Activated CD4-positive, alpha-beta T cell treated with anti-CD3 and anti-CD28 coated beads for 1 hour (primary cell): ENCODE data around the gene KATNB1.
"Not testable (repeated sequence)": the region's sequence is repeated elsewhere in the genome, so short reads cannot be mapped to it uniquely, and the experiment has no call there.

Source experiments
- DNase-seq: peaks from one replicate; pipeline ENCODE4 v3.0.0-alpha.2; 2020

The KATNB1 gene

DNA sequence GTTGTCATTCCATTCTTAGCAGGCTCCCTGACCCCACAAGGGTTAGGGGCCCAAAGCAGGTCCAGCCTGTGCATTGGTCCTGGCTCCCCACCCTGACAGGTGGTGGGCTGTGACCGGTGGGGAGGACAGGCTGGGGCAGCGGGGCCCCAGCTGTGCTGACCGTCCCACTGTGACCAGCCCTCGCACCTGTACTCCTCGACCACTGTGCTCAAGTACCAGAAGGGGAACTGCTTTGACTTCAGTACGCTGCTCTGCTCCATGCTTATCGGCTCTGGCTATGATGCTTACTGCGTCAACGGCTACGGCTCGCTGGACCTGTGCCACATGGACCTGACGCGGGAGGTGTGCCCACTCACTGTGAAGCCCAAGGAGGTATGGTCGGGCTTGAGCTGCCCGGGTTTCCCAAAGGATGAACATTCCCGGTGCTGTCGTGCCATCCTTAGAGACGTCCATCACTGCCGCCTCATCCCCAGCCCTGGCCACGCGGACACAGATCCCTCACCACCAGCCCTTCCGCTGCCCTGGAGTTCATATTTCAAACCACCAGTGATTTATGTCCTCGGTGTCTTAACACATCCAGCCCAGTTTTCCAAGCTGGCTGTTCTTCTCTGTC lies 33.7 kb upstream of the KATNB1 start:
- no peak for DNase-seq

DNA sequence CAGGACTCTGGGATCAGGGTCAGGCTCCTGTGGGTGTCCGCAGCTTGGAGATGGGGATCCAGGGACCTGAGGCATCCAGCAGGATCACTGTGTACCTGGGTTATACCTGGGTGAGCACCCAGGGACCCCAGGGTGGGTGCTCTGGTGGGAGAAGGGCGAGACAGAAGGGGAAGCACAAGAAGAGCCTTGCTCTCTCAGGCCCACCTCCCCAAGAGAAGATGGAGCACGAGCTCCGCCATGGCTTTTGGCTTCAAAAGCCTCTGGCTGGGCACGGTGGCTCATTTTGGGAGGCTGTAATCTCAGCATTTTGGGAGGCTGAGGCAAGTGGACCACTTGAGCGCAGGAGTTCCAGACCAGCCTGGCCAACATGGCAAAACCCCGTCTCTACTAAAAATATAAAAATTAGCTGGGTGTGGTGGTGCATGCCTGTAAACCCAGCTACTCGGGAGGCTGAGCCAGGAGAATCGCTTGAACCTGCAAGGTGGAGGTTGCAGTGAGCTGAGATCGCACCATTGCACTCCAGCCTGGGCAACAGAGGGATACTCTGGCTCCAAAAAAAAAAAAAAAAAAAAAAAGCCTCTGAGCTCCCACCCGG lies 32.1 kb upstream of the KATNB1 start:
- no peak for DNase-seq

DNA sequence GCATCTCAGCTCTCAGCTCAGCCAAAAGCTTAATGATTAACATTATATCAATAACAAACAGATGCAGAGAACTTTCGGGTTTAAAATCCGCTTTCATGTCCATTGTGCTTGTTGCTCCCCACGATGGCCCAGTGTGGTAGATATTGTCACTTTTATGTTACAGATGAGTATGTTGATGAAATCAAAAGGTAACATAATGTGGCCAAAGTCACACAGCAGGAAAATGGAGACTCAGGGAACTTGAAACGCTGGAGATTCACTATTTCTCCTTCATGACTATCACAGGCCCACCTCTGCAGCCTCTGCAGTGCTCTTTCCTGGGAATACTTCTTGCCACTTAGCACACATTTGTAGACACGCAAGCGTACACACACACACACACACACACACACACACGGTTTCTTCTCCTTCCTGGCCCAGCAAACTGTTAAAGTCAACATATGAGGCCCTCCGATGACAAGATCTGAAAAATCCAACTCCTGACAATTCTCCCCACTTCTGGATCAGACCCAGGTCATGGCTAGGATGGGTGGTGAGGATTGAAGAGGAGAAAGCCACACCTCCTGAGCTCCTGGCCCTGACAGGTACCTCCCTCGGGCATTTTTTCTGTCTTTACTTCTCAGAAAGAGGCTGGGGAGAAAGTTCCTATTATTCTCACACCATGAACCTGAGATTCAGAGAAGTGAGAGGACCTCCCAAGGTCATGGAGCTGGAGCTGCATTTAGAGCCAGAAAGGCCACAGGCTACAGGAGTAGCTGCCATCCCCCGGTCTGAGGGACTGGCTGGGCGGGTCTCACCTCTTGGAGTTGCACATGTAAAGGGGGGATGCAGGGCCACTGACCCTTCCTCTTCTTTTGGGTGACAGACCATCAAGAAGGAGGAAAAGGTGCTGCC lies 31.3 kb upstream of the KATNB1 start:
- DNase-seq, result no peak

DNA sequence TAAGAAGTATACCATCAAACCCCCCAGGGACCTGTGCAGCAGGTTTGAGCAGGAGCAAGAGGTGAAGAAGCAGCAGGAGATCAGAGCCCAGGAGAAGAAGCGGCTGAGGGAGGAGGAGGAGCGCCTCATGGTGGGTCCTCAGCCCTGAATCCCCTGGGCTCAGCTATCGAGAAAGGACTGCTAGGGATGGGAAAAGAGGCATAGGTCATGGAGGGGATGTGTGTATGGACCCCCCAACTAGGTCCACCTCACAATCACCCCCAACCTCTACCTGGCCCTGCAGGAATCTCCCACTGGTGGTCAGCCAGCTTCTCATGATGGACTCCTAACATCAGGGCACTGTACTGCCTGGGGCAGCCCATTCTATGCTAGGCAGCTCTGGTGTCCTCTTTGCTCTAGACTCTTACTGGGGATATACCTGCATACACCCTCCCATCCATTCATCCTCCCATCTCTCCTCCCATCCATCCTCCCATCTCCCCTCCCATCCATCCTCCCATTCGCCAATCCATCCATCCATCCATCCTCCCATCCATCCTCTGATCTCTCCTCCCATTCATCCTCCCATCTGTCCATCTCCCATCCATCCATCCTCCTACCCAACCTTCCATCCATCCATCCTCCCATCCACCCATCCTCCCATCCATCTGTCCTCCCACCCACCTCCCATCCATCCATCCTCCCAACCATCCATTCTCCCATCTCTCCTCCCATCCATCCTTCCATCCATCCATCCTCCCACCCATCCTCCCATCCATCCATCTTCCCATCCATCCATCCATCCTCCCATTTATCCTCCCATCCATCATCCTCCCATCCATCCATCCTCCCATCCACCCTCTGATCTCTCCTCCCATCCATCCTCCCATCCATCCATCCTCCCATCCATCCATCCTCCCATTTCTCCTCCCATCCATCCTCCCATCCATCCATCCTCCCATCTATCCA lies 30.4 kb upstream of the KATNB1 start:
- no peak for DNase-seq

DNA sequence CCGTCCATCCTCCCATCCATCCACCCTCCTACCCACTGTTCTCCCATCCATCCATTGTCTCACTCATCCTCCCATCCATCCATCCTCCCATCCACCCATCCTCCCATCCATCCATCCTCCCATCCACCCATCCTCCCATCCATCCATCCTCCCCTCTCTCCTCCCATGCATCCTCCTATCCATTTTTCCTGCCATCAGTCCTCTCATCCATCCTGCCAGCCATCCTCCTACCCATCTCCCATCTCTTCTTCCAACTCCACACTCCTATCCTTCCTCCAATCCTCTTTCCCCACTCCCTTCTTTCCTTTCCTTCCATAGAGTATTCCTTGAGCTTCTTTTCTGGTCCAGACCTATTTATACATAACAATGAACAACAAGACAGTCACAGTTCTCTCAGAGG lies 28.9 kb upstream of the KATNB1 start:
- no peak for DNase-seq

DNA sequence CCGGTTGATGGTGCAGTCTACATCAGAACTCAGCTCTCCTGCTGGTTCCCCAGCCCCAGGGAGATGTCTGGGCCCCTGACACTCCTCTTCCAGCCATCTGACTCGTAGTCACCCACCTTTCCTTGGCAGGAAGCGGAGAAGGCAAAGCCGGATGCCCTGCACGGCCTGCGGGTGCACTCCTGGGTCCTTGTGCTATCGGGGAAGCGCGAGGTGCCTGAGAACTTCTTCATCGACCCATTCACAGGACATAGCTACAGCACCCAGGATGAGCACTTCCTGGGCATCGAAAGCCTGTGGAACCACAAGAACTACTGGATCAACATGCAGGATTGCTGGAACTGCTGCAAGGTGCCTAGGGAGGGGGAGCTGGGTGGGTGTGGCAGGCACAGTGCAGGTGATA lies 28.2 kb upstream of the KATNB1 start:
- DNase-seq, result no peak

DNA sequence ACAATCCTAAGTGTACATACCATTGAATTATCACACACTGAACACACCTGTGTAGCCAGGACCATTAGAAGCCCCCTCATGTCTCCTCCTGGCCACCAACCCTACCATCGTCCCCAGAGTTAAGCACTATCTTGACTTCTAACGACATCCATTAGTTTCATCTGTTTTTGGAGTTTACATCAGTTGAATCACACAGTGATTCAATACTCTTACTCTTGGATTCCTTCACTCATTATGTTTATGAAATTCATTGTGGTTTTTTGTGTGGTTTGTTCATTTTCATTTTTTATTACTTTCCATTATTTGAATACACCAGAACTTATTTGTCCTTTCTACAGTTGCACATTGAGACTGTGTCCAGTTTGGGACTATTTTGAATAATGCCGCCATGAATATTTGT lies 27.4 kb upstream of the KATNB1 start:
- DNase-seq, result no peak

DNA sequence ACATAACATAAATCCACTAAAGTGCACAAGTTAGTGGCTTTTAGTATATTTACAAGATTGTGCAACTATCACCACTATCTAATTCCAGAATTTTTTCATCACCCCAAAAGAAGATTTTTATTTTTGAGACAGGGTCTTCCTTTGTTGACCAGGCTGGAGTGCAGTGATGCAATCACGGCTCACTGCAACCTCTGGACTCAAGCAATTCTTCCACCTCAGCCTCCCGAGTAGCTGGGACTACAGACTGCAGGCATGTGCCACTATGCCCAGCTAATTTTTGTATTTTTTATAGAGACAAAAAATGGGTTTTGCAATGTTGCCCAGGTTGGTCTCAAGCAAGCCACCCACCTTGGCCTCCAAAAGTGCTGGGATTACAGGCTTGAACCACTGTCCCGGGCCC lies 25.9 kb upstream of the KATNB1 start:
- DNase-seq, result no peak

DNA sequence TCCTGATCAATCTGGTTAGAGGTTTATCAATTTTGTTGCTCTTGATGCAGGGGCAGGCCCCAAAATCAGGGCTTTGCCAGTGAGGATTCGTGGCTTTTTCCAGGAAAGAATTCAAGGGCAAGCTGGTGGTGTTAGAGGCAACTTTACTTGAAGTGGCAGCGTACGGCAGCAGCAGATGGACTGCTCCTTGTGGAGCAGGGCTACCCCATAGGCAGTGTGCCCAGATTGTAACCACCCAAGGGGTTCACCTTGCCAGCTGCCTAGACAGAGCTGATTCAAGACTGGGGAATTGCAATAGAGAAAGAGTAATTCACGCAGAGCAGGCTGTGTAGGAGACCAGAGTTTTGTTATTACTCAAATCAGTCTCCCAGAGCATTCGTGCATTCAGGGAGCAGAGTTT lies 24.2 kb upstream of the KATNB1 start:
- DNase-seq, result no peak

DNA sequence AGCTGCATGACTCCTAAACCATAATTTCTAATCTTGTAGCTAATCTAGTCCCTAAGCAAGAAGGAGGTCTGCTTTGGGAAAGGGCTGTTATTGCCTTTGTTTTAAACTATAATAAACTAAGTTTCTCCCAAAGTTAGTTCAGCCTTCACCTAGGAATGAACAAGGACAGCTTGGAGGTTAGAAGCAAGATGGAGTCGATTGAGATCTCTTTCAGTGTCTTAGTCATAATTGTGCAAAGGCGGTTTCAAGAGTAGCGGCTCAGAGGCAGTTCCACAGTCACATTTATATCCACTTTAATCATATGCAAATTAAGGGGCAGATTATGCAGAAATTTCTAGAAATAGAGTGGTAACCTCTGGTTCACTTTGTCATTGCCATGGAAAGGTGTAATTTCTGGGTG lies 23.6 kb upstream of the KATNB1 start:
- no peak for DNase-seq

DNA sequence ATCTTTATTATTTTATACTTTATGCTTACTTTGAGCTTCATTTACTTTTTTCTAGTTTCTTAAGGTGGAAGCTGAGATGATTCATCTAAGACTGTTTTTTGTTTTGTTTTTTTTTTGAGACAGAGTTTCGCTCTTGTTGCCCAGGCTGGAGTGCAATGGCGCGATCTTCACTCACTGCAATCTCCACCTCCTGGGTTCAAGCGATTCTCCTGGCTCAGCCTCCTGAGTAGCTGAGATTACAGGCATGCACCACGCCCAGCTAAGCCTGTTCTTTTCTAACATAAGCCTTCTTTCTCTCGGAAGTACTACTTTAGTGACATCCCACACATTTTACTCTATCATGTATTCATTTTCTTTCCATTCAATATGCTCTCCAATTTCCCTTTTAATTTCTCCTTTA lies 23.0 kb upstream of the KATNB1 start:
- DNase-seq, result not testable (repeated sequence)

DNA sequence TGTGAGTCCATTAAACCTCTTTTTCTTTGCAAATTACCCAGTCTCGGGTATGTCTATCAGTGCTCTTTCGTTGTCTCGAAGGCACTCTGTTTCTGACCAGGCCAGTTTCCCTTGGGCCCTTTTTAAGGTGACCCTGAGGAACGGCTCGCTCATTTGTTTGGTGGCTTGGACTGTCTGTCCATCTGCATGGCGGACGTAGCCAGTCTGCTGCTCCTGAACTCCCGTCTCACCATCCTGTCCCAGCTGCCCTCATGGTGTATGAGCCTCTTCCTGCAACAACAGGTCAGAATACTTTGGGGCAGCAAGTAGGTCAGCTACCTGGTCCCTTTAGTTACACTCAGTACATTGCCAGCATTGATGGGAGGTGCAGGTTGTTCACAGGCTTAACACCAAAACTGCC lies 22.0 kb upstream of the KATNB1 start:
- no peak for DNase-seq

DNA sequence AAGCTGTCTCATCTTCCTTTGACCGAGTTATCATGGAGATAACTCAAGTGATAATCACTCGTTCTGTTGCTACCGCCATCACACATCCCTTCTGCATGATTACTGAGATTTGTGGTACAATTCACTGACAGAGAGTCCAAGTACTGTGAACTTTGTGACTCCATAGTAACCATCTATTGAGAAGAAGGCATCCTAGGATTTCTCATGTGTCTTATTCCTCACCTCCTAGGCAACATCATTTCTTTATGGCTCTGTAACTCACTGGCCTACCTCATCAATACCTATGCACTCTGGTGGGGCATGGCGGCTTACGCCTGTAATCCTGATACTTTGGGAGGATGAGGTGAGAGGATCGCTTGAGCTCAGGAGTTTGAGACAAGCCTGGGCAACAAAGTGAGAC lies 21.5 kb upstream of the KATNB1 start:
- no peak for DNase-seq

DNA sequence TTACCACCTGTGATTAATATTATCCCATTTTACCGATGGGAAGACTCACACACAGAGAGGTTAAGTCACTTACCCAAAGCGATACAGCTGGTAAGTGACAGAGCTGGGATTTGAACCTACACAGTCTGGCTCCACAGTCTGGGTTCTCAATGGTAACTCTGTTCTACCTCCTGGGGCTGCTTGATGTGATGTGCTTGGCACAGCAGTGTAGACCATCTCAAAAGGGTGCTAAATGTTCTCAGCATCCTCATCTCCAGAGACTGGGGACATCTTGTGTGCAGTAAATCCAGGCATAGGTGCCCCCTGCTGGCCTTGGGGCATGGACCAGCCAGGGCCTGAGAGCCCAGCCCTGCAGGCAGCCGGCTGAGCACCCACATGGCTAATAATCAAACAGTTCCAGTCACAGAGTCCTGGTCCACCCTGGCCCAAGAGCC lies 15.4 kb upstream of the KATNB1 start:
- no peak for DNase-seq

DNA sequence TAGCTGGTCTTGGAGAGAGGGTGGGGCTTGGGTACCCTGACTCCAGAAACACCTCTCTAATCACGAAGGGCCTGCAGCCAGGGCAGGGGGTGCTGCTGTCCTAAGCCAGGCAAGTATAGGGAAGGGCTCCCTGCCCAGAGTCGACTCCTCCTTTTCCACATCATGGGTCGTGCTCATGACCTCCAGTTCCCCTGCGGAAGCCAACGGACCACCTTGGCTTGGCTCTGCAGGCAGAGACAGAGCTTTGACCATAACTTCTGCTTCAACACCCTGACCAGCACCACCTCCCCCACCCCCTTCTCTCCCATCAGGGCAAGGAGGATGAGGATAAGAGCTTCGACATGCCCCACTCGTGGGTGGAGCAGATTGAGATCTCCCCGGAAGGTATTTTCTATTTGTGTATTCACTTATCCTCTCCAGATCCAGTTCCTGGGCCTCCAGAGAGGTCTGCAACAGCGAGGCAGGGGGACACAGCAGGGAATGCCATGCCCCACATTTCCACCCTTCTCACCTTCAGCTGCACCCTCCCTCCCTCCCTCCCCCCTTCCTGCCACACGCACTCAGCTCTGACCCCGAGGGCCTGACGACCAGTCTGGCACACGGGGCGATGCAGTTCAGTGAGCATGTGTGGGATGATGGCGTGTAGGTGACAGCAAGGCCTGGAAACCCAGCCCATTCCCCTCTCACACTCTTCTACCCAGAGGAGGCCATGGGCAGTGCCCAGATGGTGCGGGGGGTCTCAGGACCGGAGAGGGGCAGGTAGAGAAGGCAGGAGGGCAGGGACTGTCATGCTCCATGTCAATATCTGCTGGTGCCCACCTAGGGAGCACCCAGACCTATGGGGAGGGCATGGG lies 14.0 kb upstream of the KATNB1 start:
- DNase-seq, result no peak

DNA sequence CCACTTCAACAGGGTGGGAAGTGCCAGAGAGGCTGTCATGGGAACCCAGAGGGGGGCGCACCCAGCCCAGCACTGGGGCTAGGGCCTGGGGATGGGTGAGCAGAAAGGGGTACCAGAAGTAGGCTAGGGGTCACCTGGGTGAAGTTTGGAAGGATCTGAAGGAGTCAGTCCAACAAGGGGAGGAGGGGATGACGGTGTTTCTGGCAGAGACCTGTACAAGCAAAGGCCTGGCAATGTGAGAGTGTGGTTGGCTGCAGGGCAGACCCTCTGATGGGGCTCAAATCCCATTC lies 13.4 kb upstream of the KATNB1 start:
- no peak for DNase-seq

DNA sequence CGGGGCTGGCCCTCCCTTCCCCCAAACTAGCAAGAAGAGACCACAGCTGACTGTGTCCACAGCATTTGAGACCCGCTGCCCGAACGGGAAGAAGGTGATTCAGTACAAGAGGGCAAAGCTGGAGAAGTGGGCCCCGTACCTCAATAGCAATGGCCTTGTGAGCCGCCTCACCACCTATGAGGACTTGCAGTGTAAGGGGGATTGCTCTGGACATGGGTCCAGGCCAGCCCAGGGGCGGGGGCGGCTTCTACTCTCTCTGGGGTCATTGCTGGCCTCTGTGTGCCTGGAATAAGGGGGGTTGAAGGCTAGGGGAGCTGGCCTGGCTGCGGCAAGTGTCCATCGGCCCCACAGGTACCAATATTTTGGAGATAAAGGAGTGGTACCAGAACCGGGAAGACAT lies 12.9 kb upstream of the KATNB1 start:
- DNase-seq, result no peak

DNA sequence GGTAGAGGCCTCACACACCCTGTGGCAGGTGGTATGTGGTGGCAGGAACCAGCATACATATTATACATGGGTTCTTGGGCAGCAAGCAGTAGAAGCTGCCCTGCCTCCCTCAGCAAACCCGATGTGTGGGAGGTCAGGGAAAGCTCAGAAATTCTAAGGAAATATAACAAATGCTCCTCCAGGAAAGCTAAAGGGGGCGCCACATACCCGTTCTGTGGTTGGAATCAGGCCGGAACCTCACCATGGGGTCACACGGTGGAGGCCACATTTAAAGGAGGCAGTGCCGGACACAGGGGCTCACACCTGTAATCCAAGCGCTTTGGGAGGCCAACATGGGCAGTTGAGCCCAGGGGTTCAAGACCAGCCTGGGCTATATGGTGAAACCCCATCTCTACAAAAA lies 12.4 kb upstream of the KATNB1 start:
- no peak for DNase-seq

DNA sequence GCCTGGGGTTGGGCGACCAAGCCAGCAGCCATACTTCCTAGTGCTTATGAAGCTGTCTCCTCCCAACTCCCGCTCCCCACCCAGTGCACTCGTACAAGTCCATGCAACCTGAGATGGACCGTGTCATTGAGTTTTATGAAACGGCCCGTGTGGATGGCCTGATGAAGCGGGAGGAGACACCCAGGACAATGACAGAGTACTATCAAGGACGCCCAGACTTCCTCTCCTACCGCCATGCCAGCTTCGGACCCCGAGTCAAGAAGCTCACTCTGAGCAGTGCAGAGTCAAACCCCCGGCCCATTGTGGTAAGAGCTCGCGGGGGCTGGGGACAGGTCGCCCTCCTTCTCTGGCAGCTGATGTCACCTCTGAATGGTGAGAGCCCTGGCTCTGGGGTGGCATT lies 11.0 kb upstream of the KATNB1 start:
- no peak for DNase-seq

DNA sequence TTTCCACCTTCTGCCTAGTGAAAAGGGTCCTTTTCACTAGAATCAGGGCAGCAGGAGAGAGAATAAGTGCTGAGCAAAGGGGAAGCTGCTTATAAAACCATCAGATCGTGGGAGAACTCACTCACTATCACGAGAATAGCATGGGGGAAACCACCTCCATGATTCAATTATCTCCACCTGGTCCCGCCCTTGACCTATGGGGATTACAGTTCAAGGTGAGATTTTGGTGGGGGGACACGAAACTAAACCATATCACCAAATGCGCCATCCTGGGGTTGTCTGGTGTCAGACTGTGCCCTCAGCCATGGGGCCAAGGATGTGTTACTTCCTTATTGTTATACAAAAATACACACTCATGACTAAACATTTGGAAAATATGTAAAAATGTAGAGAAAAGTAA lies 10.4 kb upstream of the KATNB1 start:
- DNase-seq, result no peak

DNA sequence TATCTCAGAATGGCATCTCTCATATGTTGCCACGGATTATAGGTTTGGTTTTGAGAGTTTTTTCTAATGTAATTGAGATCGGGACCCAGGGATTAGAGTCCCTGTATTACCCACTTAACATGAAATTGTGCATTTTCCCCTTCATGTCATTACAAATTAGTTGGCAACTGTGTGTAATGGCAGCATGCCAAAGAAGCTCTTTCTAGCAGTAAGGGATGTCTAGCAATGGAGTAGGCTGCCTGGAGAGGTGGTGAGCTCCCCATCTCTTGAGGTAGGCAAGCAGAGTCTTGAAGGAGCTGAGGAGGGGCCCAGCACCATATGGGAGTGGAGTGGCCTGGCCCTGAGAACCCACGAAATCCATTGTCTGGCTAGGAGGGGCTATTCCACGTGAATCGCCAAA lies 10.0 kb upstream of the KATNB1 start:
- DNase-seq, result no peak

DNA sequence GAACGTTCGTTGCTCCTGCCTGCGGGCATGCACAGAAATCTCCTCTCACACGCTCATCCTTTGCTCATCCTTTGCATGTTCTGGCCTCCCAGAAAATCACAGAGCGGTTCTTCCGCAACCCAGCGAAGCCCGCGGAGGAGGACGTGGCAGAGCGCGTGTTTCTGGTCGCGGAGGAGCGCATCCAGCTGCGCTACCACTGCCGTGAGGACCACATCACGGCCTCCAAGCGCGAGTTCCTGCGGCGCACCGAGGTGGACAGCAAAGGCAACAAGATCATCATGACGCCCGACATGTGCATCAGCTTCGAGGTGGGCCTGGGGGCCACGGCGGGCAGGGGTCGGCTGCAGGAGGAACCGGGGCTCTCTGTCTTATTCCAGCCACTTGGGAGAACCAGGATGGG lies 9.6 kb upstream of the KATNB1 start:
- no peak for DNase-seq
